T-helper 1 cell treated with Interleukin-12 subunit alpha and Interleukin-12 subunit beta and Interleukin-4 antibody, amounts not matched to agents 30 ng/mL and 1 ng/mL, for 36 hours (primary cell): Measurements from ENCODE around the gene SLC22A14. TPM values are rescaled to one million over a fixed set of nuclear protein-coding genes. Genes with fewer than 3 reads are reported as not detected.

Source experiments
- intact Hi-C: fragments of 100-400 bp; cut with micrococcal nuclease; formaldehyde crosslinking; loops from one replicate; pipeline ENCODE4 v1.15.1; 2024
- total RNA-seq: library from RNA; stranded (reverse); gene quantifications from 2 replicates; pipeline ENCODE4 v1.2.3, GENCODE V29; 2022

SLC22A14 gene
- total RNA-seq, 1 donor from 2014 or later, result not detected

- intact Hi-C loops, result no loop called here
These were observed 61.9 kb downstream of the SLC22A14 start for GRCh38 chr3:38343797-38344594.

GRCh38 chr3:38345879-38346586, 63.9 kb downstream of the SLC22A14 start:
- intact Hi-C loops, result loop anchor here (1.0 to 5.0 kb wide), 11 partner anchors 29 to 372 kb away; partner anchors contain the start of genes ACAA1, DLEC1, EXOG and OXSR1

- intact Hi-C loops, result loop anchor here (1.0 to 5.0 kb wide), 11 partner anchors 28 to 372 kb away; partner anchors contain the start of genes ACAA1, DLEC1, EXOG and OXSR1
These were observed 64.7 kb downstream of the SLC22A14 start, which contains the start of gene XYLB for GRCh38 chr3:38346587-38347410. TSS of gene XYLB (plus strand) at chr3:38346785. CDS start at chr3:38346869, 84 bp downstream.

- intact Hi-C loops, result loop anchor here (2.0 to 5.0 kb wide), 2 partner anchors 27 to 310 kb away; partner anchors contain the start of gene DLEC1
These were observed 65.5 kb downstream of the SLC22A14 start for GRCh38 chr3:38347421-38348200.

GRCh38 chr3:38348903-38349302, 66.8 kb downstream of the SLC22A14 start:
- intact Hi-C loops, result loop anchor here (5.0 kb wide), 1 partner anchor 312 kb away; the partner anchor contains the start of gene DLEC1

- intact Hi-C loops, result loop anchor here (5.0 kb wide), 1 partner anchor 313 kb away; the partner anchor contains the start of gene DLEC1
These were observed 67.7 kb downstream of the SLC22A14 start for GRCh38 chr3:38349684-38350359.

GRCh38 chr3:38353151-38353550, 71.1 kb downstream of the SLC22A14 start:
- intact Hi-C loops, result no loop called here

GRCh38 chr3:38354588-38355330, 72.7 kb downstream of the SLC22A14 start:
- intact Hi-C loops, result no loop called here

- intact Hi-C loops, result no loop called here
These were observed 76.9 kb downstream of the SLC22A14 start for GRCh38 chr3:38359038-38359437.

GRCh38 chr3:38360345-38360744, 78.3 kb downstream of the SLC22A14 start:
- intact Hi-C loops, result no loop called here

GRCh38 chr3:38361496-38361895, 79.4 kb downstream of the SLC22A14 start:
- intact Hi-C loops, result no loop called here

GRCh38 chr3:38362825-38363224, 80.7 kb downstream of the SLC22A14 start:
- intact Hi-C loops, result no loop called here

GRCh38 chr3:38364721-38365400, 82.8 kb downstream of the SLC22A14 start:
- intact Hi-C loops, result no loop called here

- intact Hi-C loops, result no loop called here
These were observed 83.5 kb downstream of the SLC22A14 start for GRCh38 chr3:38365469-38366062.

GRCh38 chr3:38366082-38366481, 84.0 kb downstream of the SLC22A14 start:
- intact Hi-C loops, result no loop called here

- intact Hi-C loops, result no loop called here
These were observed 85.7 kb downstream of the SLC22A14 start for GRCh38 chr3:38367779-38368178.
